HepG2 (cell line): ENCODE measurements around the gene ACO1. TPM values are rescaled to one million over a fixed set of nuclear protein-coding genes. Genes with fewer than 3 reads are reported as not detected.

Source experiments
- ATAC-seq: fragments of 200-7000 bp; cut with Tn5 transposase; 3 replicates; pipeline ENCODE4 v1.9.1; 2020; ENCODE audit warnings: mild to moderate bottlenecking, moderate library complexity
- BruUV-seq: library from RNA; stranded (reverse); fragments of 400-500 nt; replicated peaks from 2 replicates; lab custom pipeline; 2021; lab: Mats Ljungman, UMichigan
- CTCF ChIA-PET: fragments of 300-600 bp; formaldehyde crosslinking; extraction: SDS; loops from one replicate; lab custom pipeline; 2021; ENCODE audit warnings: low total read pairs, inconsistent platforms, low intra/inter-chr PET ratio; lab: Yijun Ruan, JAX
- POLR2A ChIA-PET: fragments of 350-600 bp; sonication (Branson Sonifier 250); formaldehyde crosslinking; loops from one replicate; lab custom pipeline; 2020; ENCODE audit warnings: antibody characterized with exemption, inconsistent platforms; lab: Yijun Ruan, JAX
- DNase-seq: peaks from one replicate; pipeline ENCODE4 v3.0.0-alpha.2; 2015; ENCODE audit warnings: low spot score
- FAIRE-seq: peaks from 3 replicates; lab custom pipeline; 2011; peaks lifted over from hg19 to GRCh38; lab: Jason Lieb, UNC
- H2AFZ ChIP-seq: one replicate; pipeline ENCODE4 v1.6.1; 2011; ENCODE audit warnings: low read length, inconsistent platforms
- H3K27ac ChIP-seq: fragments of 300-600 bp; 3 replicates; pipeline ENCODE4 v1.8.0; 2011; ENCODE audit warnings: mixed run types, mild to moderate bottlenecking, mixed read lengths, low read length, inconsistent platforms; ENCODE audit not compliant: insufficient read depth; ENCODE audit errors: extremely low read length
- H3K27me3 ChIP-seq, 2 experiments: fragments of 200-600 bp in 1 of 2; 2 replicates in 1 of 2; 3 replicates in 1 of 2; pipeline versions ENCODE4 v1.6.0 to v1.8.0; 2011; ENCODE audit warnings: low read length in 2 of 2, mild to moderate bottlenecking in 2 of 2, moderate library complexity in 2 of 2, inconsistent platforms in 1 of 2; ENCODE audit not compliant: insufficient read depth in 2 of 2, control insufficient read depth in 1 of 2
- H3K36me3 ChIP-seq, 2 experiments: fragments of 200-600 bp in 1 of 2; replicated peaks in 1 of 2; 2 replicates in 1 of 2; 3 replicates in 1 of 2; pipeline versions ENCODE4 v1.5.1 to v1.8.0; 2011; ENCODE audit warnings: low read length in 2 of 2, inconsistent platforms in 1 of 2; ENCODE audit not compliant: insufficient read depth in 2 of 2, control insufficient read depth in 1 of 2
- H3K4me1 ChIP-seq: 2 replicates; pipeline ENCODE4 v1.5.1; 2012; ENCODE audit warnings: low read length, inconsistent platforms; ENCODE audit not compliant: insufficient read depth
- H3K4me2 ChIP-seq: 2 replicates; pipeline ENCODE4 v1.6.0; 2011; ENCODE audit warnings: low read depth, low read length, inconsistent platforms
- H3K4me3 ChIP-seq, 3 experiments: fragments of 200-600 bp in 1 of 3; sonication (generic), shearing (Covaris generic) in 1 of 3; replicated peaks in 1 of 3; 2 replicates each; pipeline ENCODE4 v1.5.1; 2011 to 2016; ENCODE audit warnings: low read length in 3 of 3, inconsistent platforms in 2 of 3, low read depth in 2 of 3, mild to moderate bottlenecking in 2 of 3, control low read depth in 1 of 3, mixed read lengths in 1 of 3; ENCODE audit not compliant: insufficient read depth in 1 of 3
- H3K79me2 ChIP-seq: one replicate; pipeline ENCODE4 v1.6.1; 2011; ENCODE audit warnings: low read length, inconsistent platforms; ENCODE audit not compliant: insufficient read depth
- H3K9ac ChIP-seq: 2 replicates; pipeline ENCODE4 v1.6.0; 2011; ENCODE audit warnings: mild to moderate bottlenecking, low read depth, low read length, inconsistent platforms; ENCODE audit not compliant: insufficient read depth
- H3K9me3 ChIP-seq: 2 replicates; pipeline ENCODE4 v1.5.1; 2012; ENCODE audit warnings: mild to moderate bottlenecking, low read length
- H4K20me1 ChIP-seq: 2 replicates; pipeline ENCODE4 v1.6.0; 2011; ENCODE audit warnings: inconsistent platforms, mild to moderate bottlenecking, low read length, moderate library complexity; ENCODE audit not compliant: insufficient read depth
- CHD2 ChIP-seq: IDR thresholded peaks from 2 replicates; pipeline ENCODE4 v1.6.1; 2011; ENCODE audit warnings: low read depth, low read length, improper control_type of control experiment
- HDAC6 ChIP-seq: fragments of 200-600 bp; sonication (generic); IDR thresholded peaks from 2 replicates; pipeline ENCODE4 v1.7.0; 2017; ENCODE audit warnings: mild to moderate bottlenecking, antibody characterized with exemption, low read length, low read depth
- IKZF1 ChIP-seq: fragments of 450-650 bp; IDR thresholded peaks from 2 replicates; pipeline ENCODE4 v1.7.1; 2016
- KDM2A ChIP-seq: sonication (generic); formaldehyde crosslinking; IDR thresholded peaks from 2 replicates; pipeline ENCODE4 v1.4.0; 2020; ENCODE audit warnings: low read depth, missing genetic modification reagents, borderline replicate concordance
- NCOA2 ChIP-seq: sonication (generic); formaldehyde crosslinking; IDR thresholded peaks from 2 replicates; pipeline ENCODE4 v1.8.0; 2022; ENCODE audit warnings: inconsistent platforms
- NFYB ChIP-seq: sonication (generic); formaldehyde crosslinking; IDR thresholded peaks from 2 replicates; pipeline ENCODE4 v1.4.0; 2020; ENCODE audit warnings: missing genetic modification reagents
- ZFP36L2 ChIP-seq: sonication (generic); formaldehyde crosslinking; IDR thresholded peaks from 2 replicates; pipeline ENCODE4 v1.4.0; 2020; ENCODE audit warnings: missing genetic modification reagents
- ZNF260 ChIP-seq: sonication (generic); formaldehyde crosslinking; IDR thresholded peaks from 2 replicates; pipeline ENCODE4 v1.4.0; 2020; ENCODE audit warnings: missing genetic modification reagents, low read depth, mild to moderate bottlenecking, borderline replicate concordance
- ZNF7 ChIP-seq: IDR thresholded peaks from 2 replicates; pipeline ENCODE4 v1.6.1; 2016; ENCODE audit warnings: missing biosample characterization, missing genetic modification reagents
- ZNF746 ChIP-seq: sonication (generic); formaldehyde crosslinking; IDR thresholded peaks from 2 replicates; pipeline ENCODE4 v1.8.0; 2022; ENCODE audit warnings: mild to moderate bottlenecking, missing genetic modification reagents
- WGBS: methylation state at CpG from one replicate; pipeline ENCODE4 v1.1.6; 2017; ENCODE audit warnings: low lambda C conversion rate; 5-methylcytosine and 5-hydroxymethylcytosine counted together
- in situ Hi-C: cut with HindIII; loops from 2 replicates; pipeline ENCODE4 v1.10.0; 2017; ENCODE audit warnings: low pct_unique_long_range_greater_than_20kb; ENCODE audit not compliant: extremely low pct_ligation_motif_present
- intact Hi-C: fragments of 100-400 bp; cut with micrococcal nuclease; formaldehyde crosslinking; loops from one replicate; pipeline ENCODE4 v1.10.0; 2022; ENCODE audit not compliant: unreplicated experiment
- polyA plus RNA-seq, 8 experiments: library from polyadenylated mRNA; depleted of rRNA in 3 of 8; stranded (reverse) in 7 of 8; unstranded in 1 of 8; fragments of >200 nt; fragmentation: Illumina TruSeq in 4 of 8; extraction: Trizol in 4 of 8; gene quantifications; 2 replicates each; pipeline versions ENCODE4 v1.2.1 to v1.2.3, GENCODE V29; 2011 to 2016; ENCODE audit warnings: low read depth in 4 of 8, missing spikeins in 1 of 8, mixed read lengths in 1 of 8; ENCODE audit not compliant: insufficient read depth in 1 of 8
- total RNA-seq, 5 experiments: library from RNA; depleted of rRNA; stranded (reverse); fragments of >200 nt; fragmentation: Illumina TruSeq; extraction: Trizol; gene quantifications; 2 replicates each; pipeline ENCODE4 v1.2.3, GENCODE V29; 2016; ENCODE audit warnings: low read depth in 1 of 5
- TF ChIP-seq, protein P1 (sequence below): sonication (generic); formaldehyde crosslinking; IDR thresholded peaks from 2 replicates; pipeline ENCODE4 v1.5.0; 2020; ENCODE audit warnings: missing genetic modification reagents
- TF ChIP-seq, protein P2 (sequence below): sonication (generic); formaldehyde crosslinking; IDR thresholded peaks from 2 replicates; pipeline ENCODE4 v1.5.0; 2020; ENCODE audit warnings: missing genetic modification reagents, mild to moderate bottlenecking, borderline replicate concordance
- TF ChIP-seq, protein P3 (sequence below): sonication (generic); formaldehyde crosslinking; IDR thresholded peaks from 2 replicates; pipeline ENCODE4 v1.4.0; 2020; ENCODE audit warnings: missing genetic modification reagents, borderline replicate concordance

The ACO1 gene
- total and polyA plus RNA-seq, 2 of the 13 experiments (the other 11 are each of a cell fraction or from before 2014, with no cell fraction given): 20.1 to 48.2 TPM

DNA sequence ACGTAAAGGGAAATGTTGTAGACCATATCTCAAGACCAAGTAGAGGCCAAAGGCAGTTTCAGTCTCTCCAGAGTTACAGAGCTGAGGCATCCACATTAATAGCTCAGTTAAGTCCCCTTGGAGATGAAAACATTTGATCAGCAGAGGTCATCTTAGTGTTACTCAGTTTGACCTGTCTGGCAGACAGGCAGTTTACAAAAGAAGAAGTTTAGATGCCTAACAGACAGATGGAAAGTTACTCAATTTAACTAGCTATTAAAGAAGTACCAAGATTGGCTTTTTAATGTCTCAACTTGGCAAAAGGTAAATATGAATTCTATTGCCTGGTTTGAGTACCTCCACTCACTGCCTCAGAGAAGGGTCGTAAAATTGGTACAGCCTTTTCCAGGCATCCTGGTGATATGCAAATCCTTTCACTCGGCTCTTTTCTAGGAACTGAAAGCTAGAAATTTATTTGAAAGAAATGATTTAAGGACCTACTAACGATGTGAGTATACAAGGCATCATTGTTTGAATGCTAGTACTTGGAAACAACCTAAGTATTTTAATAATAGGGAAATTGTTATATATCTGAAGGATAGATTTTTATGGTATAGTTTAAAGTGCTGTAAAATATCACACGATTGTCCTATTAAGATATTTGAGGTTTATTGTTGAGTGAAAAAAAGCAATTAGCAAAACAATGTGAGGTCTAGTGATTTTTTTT, 14.8 kb downstream of the ACO1 start:
- Histone ChIP-seq H3K79me2 (peaks cover 39% of the 10 kb centered on the region), H3K27me3 (no peaks in the 10 kb centered on the region), H3K4me3 (no peak overlapping the region), H3K4me1 (peaks cover 16% of the 10 kb centered on the region), H3K4me2 (no peak overlapping the region), H3K27ac (no peak overlapping the region), H3K36me3 (0 out of 5 replicates have a peak, but pooled peaks cover 0 to 3% of the 10 kb centered on the region in 2 experiments), H4K20me1 (no peaks in the 10 kb centered on the region), H2AFZ (no peak overlapping the region), H3K9ac (no peak overlapping the region), H3K9me3 (no peaks in the 10 kb centered on the region)
- 99% methylated on average over 5 of the region's 5 CpGs for WGBS
- FAIRE-seq (no peak), ATAC-seq (no peak), DNase-seq (no peak)
- CTCF ChIA-PET: no interaction called here
- POLR2A ChIA-PET: no interaction called here
- intact Hi-C loops (no loop called here), in situ Hi-C loops (no loop called here)
- TF ChIP-seq, protein P1, sequence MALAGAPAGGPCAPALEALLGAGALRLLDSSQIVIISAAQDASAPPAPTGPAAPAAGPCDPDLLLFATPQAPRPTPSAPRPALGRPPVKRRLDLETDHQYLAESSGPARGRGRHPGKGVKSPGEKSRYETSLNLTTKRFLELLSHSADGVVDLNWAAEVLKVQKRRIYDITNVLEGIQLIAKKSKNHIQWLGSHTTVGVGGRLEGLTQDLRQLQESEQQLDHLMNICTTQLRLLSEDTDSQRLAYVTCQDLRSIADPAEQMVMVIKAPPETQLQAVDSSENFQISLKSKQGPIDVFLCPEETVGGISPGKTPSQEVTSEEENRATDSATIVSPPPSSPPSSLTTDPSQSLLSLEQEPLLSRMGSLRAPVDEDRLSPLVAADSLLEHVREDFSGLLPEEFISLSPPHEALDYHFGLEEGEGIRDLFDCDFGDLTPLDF (CRISPR knock-in tag): no peak
- TF ChIP-seq ZNF260 (CRISPR knock-in tag): no peak
- BruUV-seq: no TSS peak

DNA sequence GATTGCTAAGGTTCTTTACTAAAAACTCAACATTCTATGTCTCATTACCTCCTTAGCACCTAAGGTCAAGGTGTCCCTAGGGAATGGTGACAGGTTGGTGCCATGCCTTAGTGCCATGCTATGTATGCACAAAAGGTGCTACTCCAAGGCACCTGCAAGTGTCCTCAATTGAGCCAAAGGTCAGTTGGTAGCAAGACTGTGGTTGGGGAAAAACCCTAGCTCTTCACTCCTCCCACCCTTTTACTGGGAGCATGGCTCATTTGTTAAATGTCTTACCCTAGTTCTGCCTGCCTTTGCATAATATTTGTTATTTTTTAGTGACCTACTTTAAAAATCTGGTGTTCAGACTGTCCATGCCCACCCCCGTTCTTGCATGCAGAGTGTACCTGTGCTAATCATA, 17.0 kb downstream of the ACO1 start:
- intact Hi-C loops (no loop called here), in situ Hi-C loops (no loop called here)
- Histone ChIP-seq H4K20me1 (no peaks in the 10 kb centered on the region), H3K9ac (no peak overlapping the region), H3K4me1 (no peaks in the 10 kb centered on the region), H3K4me3 (no peak overlapping the region), H3K27ac (no peak overlapping the region), H3K9me3 (no peaks in the 10 kb centered on the region), H3K27me3 (no peaks in the 10 kb centered on the region), H3K36me3 (peaks cover 1 to 17% of the 10 kb centered on the region in 2 experiments; a peak in 4 of 5 replicates), H2AFZ (no peak overlapping the region), H3K79me2 (peaks cover 32% of the 10 kb centered on the region), H3K4me2 (no peak overlapping the region)
- BruUV-seq: no TSS peak
- WGBS: 89% methylated on average over 1 of the region's 1 CpG
- FAIRE-seq (no peak), DNase-seq (no peak), ATAC-seq (no peak)
- POLR2A ChIA-PET: no interaction called here
- CTCF ChIA-PET: no interaction called here
- TF ChIP-seq ZNF746 (CRISPR knock-in tag) (no peak), ZNF7 (no peak), KDM2A (CRISPR knock-in tag) (no peak), CHD2 (no peak), HDAC6 (no peak), NCOA2 (no peak), NFYB (CRISPR knock-in tag) (no peak), ZFP36L2 (CRISPR knock-in tag) (no peak), IKZF1 (no peak)
- TF ChIP-seq, protein P2, sequence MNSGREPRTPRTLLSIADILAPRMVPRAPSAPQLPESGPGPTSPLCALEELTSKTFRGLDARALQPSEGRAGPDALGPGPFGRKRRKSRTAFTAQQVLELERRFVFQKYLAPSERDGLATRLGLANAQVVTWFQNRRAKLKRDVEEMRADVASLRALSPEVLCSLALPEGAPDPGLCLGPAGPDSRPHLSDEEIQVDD (CRISPR knock-in tag): no peak
- TF ChIP-seq, protein P3, sequence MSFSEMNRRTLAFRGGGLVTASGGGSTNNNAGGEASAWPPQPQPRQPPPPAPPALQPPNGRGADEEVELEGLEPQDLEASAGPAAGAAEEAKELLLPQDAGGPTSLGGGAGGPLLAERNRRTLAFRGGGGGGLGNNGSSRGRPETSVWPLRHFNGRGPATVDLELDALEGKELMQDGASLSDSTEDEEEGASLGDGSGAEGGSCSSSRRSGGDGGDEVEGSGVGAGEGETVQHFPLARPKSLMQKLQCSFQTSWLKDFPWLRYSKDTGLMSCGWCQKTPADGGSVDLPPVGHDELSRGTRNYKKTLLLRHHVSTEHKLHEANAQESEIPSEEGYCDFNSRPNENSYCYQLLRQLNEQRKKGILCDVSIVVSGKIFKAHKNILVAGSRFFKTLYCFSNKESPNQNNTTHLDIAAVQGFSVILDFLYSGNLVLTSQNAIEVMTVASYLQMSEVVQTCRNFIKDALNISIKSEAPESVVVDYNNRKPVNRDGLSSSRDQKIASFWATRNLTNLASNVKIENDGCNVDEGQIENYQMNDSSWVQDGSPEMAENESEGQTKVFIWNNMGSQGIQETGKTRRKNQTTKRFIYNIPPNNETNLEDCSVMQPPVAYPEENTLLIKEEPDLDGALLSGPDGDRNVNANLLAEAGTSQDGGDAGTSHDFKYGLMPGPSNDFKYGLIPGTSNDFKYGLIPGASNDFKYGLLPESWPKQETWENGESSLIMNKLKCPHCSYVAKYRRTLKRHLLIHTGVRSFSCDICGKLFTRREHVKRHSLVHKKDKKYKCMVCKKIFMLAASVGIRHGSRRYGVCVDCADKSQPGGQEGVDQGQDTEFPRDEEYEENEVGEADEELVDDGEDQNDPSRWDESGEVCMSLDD: no peak
